Activated T-helper 2 cell treated with anti-CD3 and anti-CD28 coated beads, Interferon-gamma antibody, Interleukin-2, Interleukin-4, amounts not matched to agents 10 μg/mL and 5 μg/mL and 100 μg/mL, durations not matched to agents 14 hours and 24 hours and 36 hours (primary cell): Measurements from ENCODE around the gene GPC6. TPM values are rescaled to one million over a fixed set of nuclear protein-coding genes. Genes with fewer than 3 reads are reported as not detected.

Source experiments
- DNase-seq: peaks from one replicate; pipeline ENCODE4 v3.0.0; 2021; ENCODE audit warnings: low spot score
- H3K27ac Mint-ChIP-seq: one replicate; pipeline ENCODE4 v1.8.0; 2021; ENCODE audit warnings: mixed read lengths
- H3K27me3 Mint-ChIP-seq: one replicate; pipeline ENCODE4 v1.8.0; 2021; ENCODE audit warnings: low read depth, mixed read lengths
- H3K36me3 Mint-ChIP-seq: one replicate; pipeline ENCODE4 v1.8.0; 2021; ENCODE audit warnings: low read depth, mixed read lengths
- H3K4me1 Mint-ChIP-seq: one replicate; pipeline ENCODE4 v1.8.0; 2021; ENCODE audit warnings: low read depth, mixed read lengths
- H3K4me3 Mint-ChIP-seq: one replicate; pipeline ENCODE4 v1.8.0; 2021; ENCODE audit warnings: low read depth, mild to moderate bottlenecking, moderate library complexity, mixed read lengths
- H3K9me3 Mint-ChIP-seq: one replicate; pipeline ENCODE4 v1.8.0; 2021; ENCODE audit warnings: mixed read lengths
- intact Hi-C: fragments of 100-400 bp; cut with micrococcal nuclease; formaldehyde crosslinking; loops from one replicate; pipeline ENCODE4 v1.15.1; 2023
- total RNA-seq: library from RNA; stranded (reverse); gene quantifications from 2 replicates; pipeline ENCODE4 v1.2.3, GENCODE V29; 2022

The GPC6 gene
- total RNA-seq, 1 donor from 2014 or later, result not detected

DNA sequence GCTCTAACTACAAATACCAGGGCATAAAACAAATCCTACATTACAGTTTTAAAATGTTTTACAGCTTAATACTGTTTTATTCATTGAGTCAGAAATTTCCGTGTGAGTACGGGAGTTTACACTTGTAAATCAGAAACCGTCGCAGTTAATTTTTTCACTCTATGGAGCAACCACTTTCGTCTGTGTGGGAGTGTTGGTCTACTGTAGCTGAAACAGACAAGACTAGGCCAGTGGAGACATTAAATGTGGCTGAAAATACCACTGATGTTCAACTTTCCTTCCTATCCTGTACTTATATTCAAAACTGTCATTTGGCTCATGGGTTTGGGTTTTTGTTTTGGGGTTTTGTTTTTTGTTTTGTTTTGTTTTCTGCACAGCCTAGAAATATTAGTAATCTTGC, 984.2 kb downstream of the GPC6 start:
- intact Hi-C loops, result no loop called here
- H3K4me1 Mint-ChIP-seq, result no peaks in the 10 kb centered on the region

DNA sequence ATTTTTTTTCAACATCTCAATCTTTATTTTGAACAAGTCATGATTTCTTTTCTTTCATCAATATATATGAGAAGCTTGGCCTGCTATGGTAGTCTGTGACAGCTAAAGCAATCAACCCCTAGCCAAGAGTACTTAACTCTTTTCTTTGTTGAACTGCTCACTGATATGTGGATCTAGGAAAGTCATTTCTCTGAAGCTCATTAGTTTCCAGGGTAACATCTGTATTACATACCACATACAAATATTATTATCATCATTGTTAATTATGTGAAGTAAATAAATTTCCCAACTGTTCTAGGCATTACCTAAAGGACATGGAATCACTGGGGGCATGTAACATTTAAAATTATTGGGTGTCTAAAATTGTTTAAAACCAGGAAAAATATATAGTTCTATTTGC, 985.6 kb downstream of the GPC6 start:
- intact Hi-C loops, result no loop called here
- Mint-ChIP-seq H3K27ac (no peak overlapping the region), H3K9me3 (no peaks in the 10 kb centered on the region), H3K36me3 (no peaks in the 10 kb centered on the region), H3K4me3 (no peak overlapping the region), H3K27me3 (no peaks in the 10 kb centered on the region), H3K4me1 (no peaks in the 10 kb centered on the region)
- no peak for DNase-seq

More for the DNA sequence above, 984.2 kb downstream of the GPC6 start:
- DNase-seq, result no peak
- H3K4me3 Mint-ChIP-seq, result no peak overlapping the region
- H3K36me3 Mint-ChIP-seq, result no peaks in the 10 kb centered on the region
- H3K27me3 Mint-ChIP-seq, result no peaks in the 10 kb centered on the region
- H3K27ac Mint-ChIP-seq, result no peak overlapping the region
- H3K9me3 Mint-ChIP-seq, result no peaks in the 10 kb centered on the region

DNA sequence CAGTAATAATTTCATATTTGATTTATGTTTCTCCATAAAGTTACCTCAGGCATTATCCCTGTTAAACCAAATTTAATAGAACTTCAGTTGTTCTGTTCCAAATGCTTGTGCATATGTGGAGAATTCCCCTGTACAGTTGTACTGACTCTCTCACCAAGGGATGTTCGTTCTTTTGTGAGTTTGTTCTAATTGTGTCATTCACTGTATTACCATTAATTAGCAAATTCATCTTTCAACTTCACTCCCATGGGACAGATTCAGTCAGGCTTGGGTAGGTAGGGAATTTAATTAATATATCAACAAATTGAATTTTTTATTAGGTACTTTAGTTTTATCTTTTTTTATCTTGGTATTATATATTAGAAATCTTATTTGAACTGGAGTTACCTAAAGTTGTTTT, 987.5 kb downstream of the GPC6 start:
- Mint-ChIP-seq H3K27ac (no peak overlapping the region), H3K9me3 (no peaks in the 10 kb centered on the region), H3K27me3 (no peaks in the 10 kb centered on the region), H3K36me3 (no peaks in the 10 kb centered on the region), H3K4me3 (no peak overlapping the region), H3K4me1 (no peaks in the 10 kb centered on the region)
- intact Hi-C loops, result no loop called here
- DNase-seq, result no peak

DNA sequence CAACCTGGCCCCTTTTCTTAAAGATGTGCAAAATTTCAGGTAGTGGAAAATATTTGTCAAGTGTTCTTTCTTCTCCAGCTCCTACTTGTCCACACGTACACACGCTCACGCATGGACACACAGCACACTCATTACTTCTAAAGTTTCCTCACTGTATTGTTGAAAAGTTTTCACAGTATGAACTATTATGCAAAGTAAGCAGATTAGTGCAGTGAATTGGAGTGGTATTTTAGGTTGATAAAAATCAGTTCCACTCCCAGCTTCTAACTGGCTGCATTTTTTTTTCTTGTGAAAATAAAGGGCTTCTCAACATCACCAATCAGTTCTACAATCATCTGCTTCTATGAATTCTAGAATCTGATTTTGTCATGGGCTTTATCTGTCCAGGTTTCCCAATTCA, 988.4 kb downstream of the GPC6 start:
- Mint-ChIP-seq H3K36me3 (no peaks in the 10 kb centered on the region), H3K27ac (no peak overlapping the region), H3K27me3 (no peaks in the 10 kb centered on the region), H3K4me3 (no peak overlapping the region), H3K9me3 (no peaks in the 10 kb centered on the region), H3K4me1 (no peaks in the 10 kb centered on the region)
- no peak for DNase-seq
- intact Hi-C loops, result no loop called here

DNA sequence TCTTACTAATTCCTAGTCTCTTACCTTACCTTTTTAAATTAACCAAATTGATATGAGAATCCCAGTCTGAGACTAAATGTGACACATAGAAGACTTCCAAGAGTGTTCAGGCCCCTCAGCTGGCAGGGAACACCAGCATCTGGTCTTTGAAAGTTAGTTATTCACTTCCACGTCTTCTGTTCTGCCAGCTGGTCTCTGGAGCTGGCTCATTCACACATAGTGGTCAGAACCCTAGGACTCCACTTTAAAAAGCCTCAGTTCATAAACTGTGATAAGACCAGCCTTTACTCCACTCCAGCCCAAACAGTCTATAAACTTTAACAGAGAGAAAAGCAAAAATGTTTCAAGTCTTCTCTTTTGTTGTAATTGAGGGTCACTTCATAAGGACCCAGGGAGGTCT, 989.9 kb downstream of the GPC6 start:
- H3K9me3 Mint-ChIP-seq, result no peaks in the 10 kb centered on the region
- intact Hi-C loops, result no loop called here
- no peak overlapping the region for H3K4me3 Mint-ChIP-seq

DNA sequence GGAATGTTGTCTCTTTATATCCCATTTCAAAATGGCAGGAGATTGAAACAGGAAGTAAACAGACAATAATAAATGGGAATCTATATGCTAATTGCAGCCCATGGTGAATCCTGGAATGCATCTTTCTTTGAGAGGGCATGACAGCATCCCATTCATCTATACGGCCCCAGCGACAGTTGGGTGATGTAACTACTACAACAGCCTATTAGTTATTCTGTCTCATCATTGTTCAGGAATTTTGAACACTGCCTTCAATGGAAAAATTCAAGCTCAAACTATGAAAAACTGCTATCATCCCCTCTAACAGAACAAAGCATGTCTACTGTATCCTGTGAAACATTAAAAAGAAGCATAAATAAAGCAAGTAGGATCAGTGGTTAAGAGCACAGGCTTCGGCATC, 990.8 kb downstream of the GPC6 start:
- Mint-ChIP-seq H3K27ac (no peak overlapping the region), H3K4me1 (no peaks in the 10 kb centered on the region), H3K4me3 (no peak overlapping the region), H3K9me3 (no peaks in the 10 kb centered on the region), H3K27me3 (no peaks in the 10 kb centered on the region), H3K36me3 (no peaks in the 10 kb centered on the region)
- intact Hi-C loops, result no loop called here
- no peak for DNase-seq

More for the DNA sequence above, 989.9 kb downstream of the GPC6 start:
- DNase-seq, result no peak
- no peaks in the 10 kb centered on the region for H3K4me1 Mint-ChIP-seq
- no peaks in the 10 kb centered on the region for H3K36me3 Mint-ChIP-seq
- H3K27me3 Mint-ChIP-seq, result no peaks in the 10 kb centered on the region
- H3K27ac Mint-ChIP-seq, result no peak overlapping the region

DNA sequence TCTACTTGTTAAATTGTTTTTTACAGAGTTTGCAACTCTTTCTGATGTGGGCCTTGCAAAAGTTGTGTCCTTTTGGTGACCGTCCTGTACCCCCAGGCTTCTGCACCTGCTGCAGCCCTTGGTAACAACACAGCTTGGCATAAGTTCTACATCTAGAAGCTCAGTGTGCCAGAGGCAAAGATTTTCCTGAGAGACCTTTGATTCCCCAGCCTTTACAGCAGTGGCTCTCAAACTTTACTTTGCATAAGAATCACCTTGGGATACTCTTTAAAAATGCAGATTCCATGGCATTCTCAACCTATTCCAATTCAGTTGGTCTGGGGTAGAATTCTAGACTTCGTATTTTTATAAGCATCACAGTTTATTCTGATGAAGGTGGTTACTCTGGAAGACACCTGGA, 991.9 kb downstream of the GPC6 start:
- Mint-ChIP-seq H3K27me3 (no peaks in the 10 kb centered on the region), H3K4me3 (no peak overlapping the region), H3K9me3 (no peaks in the 10 kb centered on the region), H3K4me1 (no peaks in the 10 kb centered on the region), H3K36me3 (no peaks in the 10 kb centered on the region), H3K27ac (no peak overlapping the region)
- DNase-seq, result no peak
- intact Hi-C loops, result no loop called here

DNA sequence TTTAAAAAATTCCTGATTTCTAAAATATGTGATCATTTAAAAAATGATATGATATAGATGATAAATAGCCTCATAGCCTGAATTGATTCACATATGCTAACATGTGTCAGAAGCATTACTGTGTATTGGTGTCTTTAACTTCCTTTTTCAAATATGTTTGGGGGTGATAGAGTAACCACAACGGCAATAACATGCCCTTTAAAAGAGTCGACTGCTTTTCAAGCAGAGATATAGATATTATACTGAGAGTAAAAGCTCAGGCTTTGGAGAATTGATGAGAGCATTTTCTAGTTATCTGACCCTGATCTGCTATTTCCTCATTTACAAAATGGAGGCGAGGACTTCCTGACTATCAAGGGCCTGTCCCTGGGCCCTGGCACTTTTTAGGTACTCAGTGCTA, 992.3 kb downstream of the GPC6 start:
- no peaks in the 10 kb centered on the region for H3K9me3 Mint-ChIP-seq
- H3K4me3 Mint-ChIP-seq, result no peak overlapping the region
- no peaks in the 10 kb centered on the region for H3K36me3 Mint-ChIP-seq
- no peak overlapping the region for H3K27ac Mint-ChIP-seq
- H3K27me3 Mint-ChIP-seq, result no peaks in the 10 kb centered on the region
- no peak for DNase-seq
- intact Hi-C loops, result no loop called here
- H3K4me1 Mint-ChIP-seq, result no peaks in the 10 kb centered on the region

DNA sequence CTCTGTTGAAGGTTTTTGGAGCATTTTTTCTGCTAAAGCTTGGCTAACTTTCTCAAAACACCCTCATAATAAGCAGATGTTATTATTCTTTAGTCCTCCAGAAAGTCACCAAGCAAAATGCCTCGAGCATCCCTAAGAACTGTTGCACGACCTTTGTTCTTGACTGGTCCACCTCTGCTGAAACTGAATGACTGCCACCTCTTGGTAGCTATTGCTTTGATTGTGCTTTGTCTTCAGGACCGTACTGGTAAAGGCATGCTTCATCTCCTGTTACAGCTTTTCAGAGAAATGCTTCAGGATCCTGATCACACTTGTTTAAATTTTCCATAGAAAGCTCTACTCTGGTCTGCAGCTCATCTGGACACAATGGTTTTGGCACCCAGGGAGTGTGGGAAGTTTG, 998.1 kb downstream of the GPC6 start:
- Mint-ChIP-seq H3K4me1 (no peaks in the 10 kb centered on the region), H3K4me3 (no peak overlapping the region), H3K36me3 (no peaks in the 10 kb centered on the region), H3K27me3 (no peaks in the 10 kb centered on the region), H3K27ac (no peak overlapping the region), H3K9me3 (no peaks in the 10 kb centered on the region)
- intact Hi-C loops, result no loop called here
- DNase-seq, result no peak

DNA sequence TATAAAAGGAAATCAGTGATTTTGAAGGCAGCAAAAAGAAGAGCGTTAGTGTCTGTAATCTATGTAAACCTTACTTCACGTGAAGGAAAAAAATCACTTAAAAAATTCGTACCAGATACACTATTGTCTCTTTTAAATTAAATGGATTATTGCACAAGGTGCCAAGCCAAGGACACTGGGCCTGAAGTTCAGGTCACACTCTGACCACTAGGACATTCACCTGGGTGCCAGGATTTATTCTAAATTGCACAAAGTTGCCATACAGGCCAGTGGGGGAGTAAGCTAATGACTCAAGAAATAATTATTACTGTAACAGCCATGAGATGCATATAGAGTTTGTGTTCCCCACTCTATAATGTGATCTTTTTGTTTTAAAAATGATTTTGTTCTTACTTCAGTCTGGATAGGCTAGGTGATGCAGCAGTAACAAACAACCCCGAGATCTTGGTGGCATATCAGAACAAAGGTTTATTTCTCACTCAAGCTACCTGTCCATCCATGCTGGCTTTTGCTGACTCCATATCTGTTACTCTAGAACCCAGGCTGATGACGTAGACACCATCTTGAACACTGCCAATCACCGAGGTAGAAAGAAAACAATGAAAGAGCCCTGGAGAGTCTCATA, 1000.8 kb downstream of the GPC6 start:
- Mint-ChIP-seq H3K27ac (no peak overlapping the region), H3K9me3 (no peaks in the 10 kb centered on the region), H3K27me3 (no peaks in the 10 kb centered on the region), H3K4me1 (no peaks in the 10 kb centered on the region), H3K4me3 (no peak overlapping the region), H3K36me3 (no peaks in the 10 kb centered on the region)
- DNase-seq, result no peak
- intact Hi-C loops, result no loop called here

DNA sequence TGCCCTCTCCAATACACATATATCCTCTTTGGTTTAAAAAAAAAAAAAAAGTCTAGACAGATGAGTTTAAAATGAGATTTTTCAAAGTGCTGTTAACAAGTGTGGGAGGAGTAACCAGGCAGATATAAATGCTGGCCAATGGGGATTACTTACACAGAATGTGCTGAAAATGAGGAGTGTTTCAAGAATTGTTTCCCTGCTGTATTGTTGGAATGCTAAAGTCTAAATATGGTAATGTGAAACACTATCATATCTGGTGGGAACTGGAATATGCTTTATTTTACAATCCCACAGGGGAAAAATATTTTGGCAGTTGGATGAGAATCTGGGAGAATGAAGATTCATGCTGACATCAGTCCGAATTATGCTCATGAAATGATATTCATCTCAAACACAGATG, 1002.2 kb downstream of the GPC6 start:
- Mint-ChIP-seq H3K36me3 (no peaks in the 10 kb centered on the region), H3K27ac (no peak overlapping the region), H3K4me1 (no peaks in the 10 kb centered on the region), H3K9me3 (no peaks in the 10 kb centered on the region), H3K27me3 (no peaks in the 10 kb centered on the region), H3K4me3 (no peak overlapping the region)
- intact Hi-C loops, result no loop called here
- no peak for DNase-seq

DNA sequence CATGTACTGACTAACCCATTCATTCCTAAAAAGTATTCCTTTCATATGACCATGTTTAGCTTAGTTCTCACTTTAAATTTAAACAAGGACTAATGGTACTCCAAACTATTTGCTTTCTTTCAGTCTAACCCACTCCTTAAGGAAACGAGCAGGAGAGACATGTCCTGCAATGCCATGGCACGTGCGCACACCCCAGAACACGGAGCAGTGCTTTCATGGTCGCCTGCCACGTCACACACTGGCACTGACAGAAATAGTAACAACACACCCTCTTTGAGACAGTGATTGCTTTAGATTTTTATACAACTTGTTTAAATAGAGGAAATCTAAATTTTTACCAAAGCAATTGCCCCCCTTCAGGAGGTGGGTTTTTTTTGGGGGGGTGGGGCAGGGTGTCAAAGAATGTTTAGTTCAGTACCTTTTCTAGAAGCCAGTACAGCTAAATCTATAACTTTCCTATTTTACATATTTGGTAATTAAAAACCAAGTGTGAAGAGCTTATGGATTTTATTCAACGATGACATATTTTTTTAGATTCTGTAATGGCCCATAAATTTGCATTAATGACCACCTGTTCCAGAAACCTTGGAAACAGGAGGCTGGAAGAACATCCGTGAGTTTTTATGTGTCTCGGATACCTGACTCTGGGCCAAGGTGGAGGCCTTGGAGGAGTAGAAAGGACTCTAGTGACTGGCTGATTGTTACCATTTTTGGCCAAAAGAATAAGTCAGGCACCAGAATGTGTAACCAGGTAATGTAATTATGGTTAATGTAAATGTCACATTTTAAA, 1005.7 kb downstream of the GPC6 start:
- Mint-ChIP-seq H3K4me3 (no peak overlapping the region), H3K27ac (no peak overlapping the region), H3K4me1 (peaks cover 3% of the 10 kb centered on the region), H3K36me3 (no peaks in the 10 kb centered on the region), H3K27me3 (no peaks in the 10 kb centered on the region), H3K9me3 (no peaks in the 10 kb centered on the region)
- DNase-seq, result no peak
- intact Hi-C loops, result loop anchor here (10.0 kb wide), 1 partner anchor 92 kb away; no protein-coding TSS in a partner anchor

DNA sequence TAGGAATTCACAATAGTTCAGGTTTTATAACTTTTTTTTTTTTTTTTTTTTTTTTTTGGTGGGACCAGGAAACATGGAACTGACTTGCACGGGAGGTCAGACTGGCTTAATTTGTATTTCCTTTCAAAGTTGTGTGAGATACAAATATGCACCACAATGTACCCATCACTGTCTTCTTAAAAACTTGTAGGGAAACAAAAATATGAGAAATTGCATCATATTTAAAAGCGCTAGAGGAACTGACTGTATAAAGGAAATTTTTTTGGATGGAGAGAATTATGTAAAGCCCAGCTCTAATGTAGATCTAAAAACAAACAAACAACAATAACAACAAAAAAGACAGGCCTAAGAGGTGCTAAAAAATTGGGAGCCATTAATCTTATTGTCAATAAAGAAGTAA, 1006.3 kb downstream of the GPC6 start:
- intact Hi-C loops, result loop anchor here (10.0 kb wide), 1 partner anchor 92 kb away; no protein-coding TSS in a partner anchor
- Mint-ChIP-seq H3K27ac (no peak overlapping the region), H3K4me3 (no peak overlapping the region), H3K4me1 (peaks cover 3% of the 10 kb centered on the region), H3K27me3 (no peaks in the 10 kb centered on the region), H3K9me3 (no peaks in the 10 kb centered on the region), H3K36me3 (no peaks in the 10 kb centered on the region)
- DNase-seq, result no peak
